NCI-H82 (cell line): ENCODE results near the gene UBE3A.

Source experiments
- DNase-seq: peaks from one replicate; lab custom pipeline; 2025; lab: John Stamatoyannopoulos, UW

UBE3A gene

DNA sequence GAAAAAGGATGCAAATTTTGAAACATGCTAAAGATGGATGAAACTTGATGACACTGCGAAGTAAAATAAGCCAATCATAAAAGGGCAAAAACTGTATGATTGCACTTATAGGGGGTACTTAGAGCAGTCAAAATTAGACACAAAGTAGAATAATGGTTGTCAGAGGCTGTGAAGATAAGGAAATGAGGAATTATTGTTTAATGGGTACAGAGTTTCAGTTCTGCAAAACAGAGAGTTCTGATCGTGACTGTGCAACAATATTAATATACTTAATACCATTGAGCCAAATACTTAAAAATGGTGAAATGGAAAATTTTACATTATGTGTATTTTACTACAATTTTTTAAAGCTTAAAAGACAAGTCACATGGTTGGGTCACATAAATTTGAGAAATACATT, 35.1 kb downstream of the UBE3A start:
- no peak for DNase-seq

DNA sequence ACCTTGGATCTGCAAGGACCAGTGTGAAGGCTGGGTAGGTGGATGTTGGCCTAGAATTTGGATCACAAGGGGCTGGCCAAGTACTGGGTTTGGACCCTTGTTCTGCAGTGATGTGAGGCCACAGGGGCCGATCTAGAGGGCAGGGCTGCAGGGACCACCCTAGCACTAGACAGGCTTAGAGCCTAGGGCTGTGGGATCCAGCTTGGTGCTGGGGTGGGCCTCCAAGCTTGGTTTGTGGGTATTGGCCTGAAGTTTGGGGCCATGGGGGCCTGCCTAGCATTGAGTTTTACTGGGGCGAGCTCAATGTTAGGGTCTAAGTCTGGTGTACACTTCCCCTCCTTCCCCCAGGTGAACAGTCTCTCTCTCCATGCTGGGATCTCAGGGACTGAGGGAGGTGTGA, 36.5 kb downstream of the UBE3A start:
- no peak for DNase-seq

DNA sequence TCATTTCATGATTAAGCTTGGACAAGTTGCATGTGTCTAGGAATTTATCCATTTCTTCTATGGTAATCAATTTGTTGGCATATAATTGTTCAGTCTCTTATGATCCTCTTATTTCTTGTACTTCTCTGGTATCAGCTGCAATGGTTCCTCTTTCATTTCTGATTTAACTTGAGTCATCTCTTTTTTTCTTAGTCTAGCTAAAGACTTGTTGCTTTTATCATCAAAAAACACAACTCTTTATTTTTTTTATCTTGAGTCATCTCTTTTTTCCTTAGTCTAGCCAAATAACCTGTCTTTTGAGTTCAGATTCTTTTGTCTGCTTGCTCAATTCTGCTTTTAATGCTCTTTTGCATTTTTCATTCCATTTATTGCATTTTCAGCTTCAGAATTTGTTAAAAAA, 37.3 kb downstream of the UBE3A start:
- no peak for DNase-seq

DNA sequence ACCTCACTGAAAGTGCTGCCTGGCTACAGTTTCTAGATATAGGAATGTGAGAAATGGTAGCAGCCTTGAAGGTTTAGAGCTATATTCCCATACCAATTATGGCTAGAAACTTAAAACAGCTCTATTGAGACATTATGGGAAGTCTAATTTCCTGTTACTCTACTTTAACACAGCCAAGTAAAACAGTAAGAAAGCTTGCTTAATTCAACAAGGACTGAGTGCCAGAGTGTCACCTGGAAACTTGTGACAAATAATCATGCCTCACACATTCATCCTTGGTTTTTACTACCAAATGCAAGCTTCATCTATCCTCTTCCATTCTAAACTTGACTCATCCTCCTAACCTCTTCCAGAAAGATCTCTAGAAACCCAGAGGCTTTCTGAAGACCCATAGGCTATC, 41.7 kb downstream of the UBE3A start:
- no peak for DNase-seq

DNA sequence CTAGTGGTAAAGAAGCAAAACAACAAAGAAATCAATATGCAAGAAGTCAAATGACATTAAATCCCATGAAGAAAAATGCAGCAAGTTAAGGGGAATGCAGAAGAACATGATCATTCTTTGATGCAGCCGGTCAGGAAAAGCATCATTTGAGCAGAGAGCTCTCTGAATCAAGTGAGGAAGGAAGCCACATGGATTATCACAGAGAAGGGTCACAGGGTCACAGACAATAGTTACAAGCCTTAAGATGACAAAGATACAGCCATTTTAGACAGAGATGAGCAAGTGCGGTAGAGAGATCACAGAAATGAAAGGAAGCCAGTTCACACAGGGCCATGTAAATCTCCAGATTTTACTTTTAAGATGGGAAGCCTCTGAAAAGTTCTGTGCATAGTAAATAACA, 43.9 kb downstream of the UBE3A start:
- DNase-seq, result no peak

DNA sequence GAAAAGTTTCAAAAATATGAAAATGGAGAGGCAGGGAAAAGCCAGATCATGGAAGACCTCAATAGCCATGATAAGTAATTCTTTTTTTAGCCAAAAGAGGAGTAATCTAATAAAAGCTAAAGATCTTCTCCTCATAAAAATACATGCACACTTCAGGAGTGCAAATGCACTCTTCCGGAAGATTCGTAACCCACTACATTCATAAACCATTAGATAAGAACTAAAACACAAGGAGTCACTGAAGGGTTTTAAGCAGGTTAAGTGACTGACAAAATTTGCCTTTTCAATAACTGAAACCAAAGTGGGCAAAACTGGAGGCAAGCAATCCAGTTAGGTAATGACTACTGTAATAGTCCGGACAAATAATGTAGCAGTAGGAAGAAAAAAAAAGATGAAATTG, 46.0 kb downstream of the UBE3A start:
- no peak for DNase-seq

DNA sequence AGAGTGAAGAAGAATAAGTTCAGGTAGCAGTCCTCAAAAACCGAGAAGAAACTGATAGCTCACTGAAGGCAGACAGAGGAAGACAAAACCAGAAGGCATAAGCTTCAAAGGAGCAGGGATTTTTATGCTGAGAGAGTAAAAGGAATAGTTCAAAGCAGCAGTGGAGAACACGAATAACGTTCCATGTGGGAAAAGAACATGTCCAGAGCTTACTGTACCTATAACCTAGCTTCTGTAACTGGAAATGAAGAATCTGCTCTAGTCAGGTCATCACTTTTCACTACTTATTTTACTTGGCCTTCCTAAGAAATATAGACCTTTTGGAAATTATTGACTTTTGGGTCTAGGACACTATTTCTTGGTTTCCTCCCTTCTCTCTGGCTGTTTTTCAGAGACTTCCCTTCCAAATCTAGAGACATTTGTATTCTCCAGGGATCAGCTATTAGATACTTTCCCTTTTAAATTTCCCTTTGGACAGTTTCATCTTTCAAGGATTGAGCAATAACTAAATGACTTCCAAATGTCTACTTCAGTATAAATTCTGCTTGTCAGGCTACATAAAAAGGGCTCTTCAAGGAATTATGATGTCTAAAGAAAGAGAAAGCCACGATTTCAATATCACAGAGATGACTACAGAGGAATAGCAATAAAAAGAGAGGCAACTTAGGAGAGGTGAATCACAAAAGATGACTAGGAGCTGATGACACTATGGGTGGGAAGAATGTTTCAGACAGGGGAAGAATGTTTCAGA, 46.7 kb downstream of the UBE3A start:
- no peak for DNase-seq

DNA sequence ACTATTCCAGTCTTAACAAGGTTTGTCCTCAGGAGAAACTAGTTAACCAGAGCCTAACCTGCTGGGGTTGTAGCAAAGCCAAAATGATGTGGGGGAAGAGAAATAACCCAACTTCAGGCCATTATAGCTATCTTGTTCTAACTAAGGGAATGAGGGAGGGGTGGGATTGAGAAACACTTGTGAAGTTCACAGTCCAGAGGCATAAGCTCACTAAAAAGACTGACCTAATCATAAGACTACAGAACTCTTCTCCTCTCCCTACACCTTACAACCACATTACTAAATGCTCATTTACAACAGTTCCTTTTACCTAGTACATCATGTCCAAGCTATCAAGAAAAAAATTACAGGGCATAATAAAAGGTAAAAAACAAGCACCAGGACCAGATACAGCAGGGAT, 52.8 kb downstream of the UBE3A start:
- no peak for DNase-seq

DNA sequence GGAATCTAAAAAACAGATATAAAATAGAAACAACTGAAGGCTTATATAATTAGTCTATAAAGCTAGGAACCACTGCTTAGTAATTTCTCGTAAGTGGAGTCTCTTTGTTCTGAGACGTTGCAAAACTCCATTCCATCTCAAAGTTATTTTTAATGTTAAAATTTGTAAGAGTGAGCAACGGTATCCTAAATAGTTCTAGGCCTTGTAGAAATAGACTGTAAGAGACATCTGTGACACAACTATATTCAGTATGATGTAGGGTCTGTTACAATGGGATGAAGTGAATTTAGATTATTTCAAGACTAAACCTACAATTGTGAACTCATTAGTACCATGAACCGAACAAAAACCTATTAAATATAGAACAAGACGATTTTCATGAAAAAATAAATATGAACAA, 57.2 kb downstream of the UBE3A start:
- no peak for DNase-seq

DNA sequence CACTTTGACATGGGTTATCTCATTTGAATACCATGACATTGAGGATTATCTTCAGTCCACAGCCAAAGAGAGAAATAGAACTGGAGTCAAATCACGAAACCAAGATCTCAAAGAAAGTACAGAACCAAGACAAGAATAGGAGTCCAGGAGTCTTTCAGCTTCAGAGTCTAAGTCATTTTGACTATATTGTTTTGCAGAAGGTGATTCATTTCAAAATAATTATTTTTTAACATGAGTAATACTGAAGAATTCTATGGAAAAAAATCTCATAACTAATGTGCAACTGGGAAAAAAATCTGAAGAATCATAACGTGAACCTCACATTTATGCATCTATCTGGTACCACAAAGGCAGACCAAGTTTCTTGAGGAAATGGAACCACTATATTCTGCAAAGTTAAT, 60.3 kb downstream of the UBE3A start:
- DNase-seq, result no peak

DNA sequence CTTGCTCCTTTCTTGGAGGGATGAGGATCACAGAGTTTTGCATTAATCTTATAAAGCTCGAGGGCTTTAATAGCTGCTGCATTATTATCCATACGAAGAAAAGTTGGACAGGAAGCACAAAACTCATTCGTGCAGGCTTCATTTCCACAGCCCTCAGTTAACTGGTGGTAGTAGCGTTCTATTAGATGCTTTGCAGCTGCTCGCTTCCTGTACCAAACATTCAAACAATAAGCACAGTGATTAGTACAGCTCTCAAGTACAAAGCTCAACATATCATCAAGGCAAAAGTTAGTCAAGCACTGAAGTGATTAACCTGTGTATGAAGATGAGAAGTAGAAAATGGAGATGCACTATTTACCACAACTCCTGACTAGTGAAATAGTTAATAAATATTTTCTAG, 63.3 kb downstream of the UBE3A start:
- no peak for DNase-seq

DNA sequence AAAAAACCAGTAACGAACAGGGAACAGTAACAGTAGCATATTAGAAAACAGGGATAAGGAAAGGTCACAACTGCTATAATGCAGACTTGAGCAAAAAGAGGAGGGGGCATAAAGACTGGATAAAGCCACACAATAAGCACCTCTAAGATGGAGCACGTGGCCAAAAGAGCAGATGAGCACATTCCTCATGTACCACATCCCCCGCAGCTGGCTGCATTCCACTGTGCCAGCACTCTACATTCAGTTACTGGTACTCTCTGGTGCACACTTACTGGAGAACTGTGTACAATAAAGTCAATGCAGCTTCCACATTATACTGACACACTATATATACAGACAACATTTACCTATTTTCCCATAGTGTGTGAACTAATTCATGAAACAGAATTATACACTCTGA, 64.7 kb downstream of the UBE3A start:
- DNase-seq, result no peak

DNA sequence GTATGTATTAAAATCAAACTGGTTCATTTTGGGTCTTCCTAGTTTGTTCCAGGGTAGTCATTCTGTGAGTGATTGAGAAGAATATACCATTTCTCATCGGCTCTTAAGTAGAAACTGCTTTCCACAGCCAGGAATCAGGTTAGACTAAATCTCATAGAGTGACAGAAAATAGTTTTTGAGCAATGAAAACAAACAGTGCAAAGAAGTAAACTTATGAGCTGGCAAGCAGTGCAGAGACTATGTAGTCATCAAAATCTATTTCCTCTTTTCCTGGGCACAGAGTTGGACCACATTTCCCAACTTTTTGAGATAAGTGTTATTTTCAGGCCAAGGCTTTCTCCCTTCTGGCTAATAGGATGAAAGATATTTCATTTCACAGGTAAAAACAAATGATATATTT, 66.5 kb downstream of the UBE3A start:
- no peak for DNase-seq

DNA sequence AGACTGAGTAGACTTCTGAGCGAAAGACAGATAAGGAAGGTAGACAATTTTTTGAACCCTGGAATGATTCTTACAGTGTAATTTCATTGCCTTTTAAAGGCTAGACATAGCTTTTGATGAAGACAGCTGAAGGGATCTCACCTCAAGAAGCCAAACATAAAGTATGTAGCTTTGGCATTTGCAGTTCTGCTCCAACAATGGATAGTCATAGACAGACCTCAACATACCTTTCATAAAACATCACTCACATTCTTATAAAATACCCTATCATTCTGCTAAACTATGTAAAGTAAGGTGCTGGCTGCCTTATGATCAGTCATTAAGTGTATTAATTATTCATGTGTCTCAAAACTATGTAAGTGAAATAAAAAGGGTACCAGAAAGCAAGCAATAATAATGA, 70.0 kb downstream of the UBE3A start:
- no peak for DNase-seq

DNA sequence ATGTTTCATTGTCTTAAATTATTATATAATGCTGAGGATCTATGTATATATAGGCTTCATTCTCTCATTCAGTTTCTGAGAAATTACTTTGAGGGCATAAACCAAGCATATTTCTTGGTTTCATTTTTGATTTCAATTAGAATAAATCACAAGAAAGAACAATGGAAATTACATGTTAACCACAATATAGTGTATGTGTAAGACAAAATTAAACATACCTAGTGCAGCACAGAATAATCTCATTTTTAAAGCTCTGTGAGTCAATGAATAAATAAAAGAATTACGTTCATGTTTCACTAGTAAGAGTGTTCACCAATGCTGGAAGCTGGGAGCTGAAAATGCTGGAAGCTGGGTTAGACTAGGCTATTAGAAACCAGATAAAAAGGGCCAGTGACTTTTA, 72.8 kb downstream of the UBE3A start:
- DNase-seq, result no peak

DNA sequence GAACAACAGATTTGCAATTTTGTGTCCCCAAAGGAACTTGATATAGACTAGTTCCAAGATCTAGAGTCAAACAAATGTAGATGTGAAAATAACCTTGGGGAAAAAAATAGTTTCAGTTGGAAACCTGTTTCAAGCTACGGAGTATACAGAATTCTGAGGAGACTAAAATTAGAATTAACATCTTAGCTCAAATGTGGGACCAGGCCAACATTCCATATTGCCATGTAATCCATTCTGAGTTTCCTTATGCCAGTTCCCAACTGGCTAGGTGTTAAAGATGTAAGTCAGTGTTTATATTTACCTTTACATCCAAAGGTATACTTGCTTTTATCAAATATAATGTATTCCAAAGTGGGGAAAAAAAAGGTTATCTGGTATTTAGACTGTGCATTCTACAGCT, 76.3 kb downstream of the UBE3A start:
- DNase-seq, result no peak

DNA sequence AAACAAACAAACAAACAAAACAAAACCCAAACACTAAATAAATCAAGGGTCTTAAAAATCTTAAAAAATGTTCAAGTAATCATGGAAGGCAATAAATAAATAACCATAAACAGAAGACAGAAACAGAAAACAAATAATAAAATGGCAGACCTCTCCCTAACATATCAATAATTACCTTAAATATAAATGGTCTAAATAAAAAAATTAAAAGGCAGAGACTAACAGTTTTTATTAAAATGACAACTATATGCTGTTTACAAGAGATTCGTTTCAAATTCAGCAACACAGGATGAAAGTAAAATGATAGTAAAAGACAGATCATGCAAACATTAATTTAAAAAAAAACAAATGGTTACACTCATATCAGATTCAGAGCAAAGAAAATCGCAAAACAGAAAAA, 91.1 kb downstream of the UBE3A start:
- DNase-seq, result no peak

DNA sequence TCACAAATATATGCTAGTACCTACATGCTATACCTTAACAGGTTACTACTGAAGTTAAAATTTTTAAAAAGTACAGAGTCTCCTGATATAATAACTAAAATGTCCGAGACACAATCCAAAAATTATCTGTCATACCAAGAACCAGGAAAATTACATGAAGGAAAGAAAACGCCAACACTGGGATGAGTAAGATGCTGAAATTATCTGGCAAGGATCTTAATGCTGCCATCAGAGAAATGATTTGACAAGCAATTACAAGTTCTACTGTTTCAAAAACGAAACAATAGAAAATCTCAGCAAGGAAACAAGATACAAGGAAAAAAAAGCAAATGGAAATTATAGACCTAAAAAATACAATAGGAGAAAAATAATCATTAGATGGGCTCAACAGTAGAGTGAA, 92.5 kb downstream of the UBE3A start:
- DNase-seq, result no peak

DNA sequence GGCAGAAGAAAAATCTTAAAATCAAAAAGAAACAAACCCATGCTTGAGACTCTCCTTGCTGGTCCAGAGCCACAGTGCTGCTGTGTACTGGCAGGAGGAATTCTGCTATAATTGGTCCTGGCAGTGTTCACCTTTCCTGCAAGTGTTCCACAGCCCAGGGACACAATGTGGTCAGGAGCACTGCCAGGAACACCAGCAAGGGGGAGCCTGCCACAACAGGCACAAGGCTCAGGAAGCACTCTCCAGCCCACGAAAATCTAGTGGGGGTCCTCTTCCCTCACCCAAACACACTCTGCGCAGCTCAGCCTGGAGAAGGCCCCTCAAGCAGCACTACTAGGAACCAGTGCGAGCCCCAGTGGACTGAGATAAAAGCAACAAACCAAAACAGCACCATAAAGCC, 92.9 kb downstream of the UBE3A start:
- DNase-seq, result peak; percentile 10

DNA sequence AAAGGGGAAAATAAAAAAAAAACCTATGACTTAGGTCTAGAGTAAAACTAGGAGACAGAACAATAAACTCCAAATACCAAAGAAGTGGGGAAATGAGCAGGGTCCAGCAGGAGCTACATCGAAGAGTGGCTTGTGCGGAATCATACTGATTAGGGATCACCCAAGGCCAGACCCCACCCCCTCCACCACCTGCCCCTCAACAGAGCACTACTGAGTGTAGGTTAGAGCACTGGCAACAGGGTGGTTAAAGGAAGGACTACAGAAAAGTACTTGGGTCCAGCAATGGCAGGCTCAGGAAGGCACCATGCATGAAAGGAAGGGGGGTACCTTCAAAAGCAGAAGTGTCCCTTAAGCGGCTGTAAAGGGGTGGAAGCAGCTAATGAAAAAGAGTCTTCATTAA, 96.2 kb downstream of the UBE3A start:
- no peak for DNase-seq

DNA sequence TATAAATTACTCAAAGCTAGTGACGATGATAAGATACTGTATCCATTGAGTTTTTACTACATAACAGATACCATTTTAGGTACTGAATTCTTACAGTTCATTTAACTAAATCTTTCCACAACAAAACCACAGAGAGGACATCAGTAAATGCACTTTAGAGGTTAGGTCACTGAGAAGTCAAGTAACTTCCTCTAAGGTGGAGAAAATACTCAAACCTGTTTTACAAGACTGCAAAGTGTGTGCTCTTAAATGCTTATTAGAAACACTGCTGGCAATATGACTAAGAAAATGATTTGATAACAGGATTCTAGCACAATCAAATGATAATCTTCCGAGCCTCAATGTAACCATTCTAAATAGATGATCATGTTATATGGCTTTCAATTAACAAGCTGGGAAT, 99.4 kb downstream of the UBE3A start:
- no peak for DNase-seq

DNA sequence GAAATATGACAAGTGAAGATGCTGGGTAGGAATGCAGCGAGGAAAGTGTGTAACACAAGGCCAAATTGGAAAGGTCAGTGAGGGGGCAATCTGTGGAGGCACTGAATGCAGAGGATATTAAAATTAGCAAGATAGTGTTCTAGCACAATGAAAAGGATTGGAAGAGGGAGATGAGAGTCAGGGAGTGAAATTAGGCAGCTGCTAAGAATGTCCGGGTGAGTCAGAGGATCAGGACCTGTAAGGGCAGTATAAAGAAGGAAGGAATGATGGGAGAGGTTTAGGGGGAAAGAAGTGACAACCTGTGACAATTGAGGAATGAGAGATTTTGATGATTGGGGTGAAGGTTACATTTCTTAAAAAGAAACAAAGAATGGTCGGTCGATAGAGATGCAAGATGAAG, 103.5 kb downstream of the UBE3A start:
- DNase-seq, result no peak

DNA sequence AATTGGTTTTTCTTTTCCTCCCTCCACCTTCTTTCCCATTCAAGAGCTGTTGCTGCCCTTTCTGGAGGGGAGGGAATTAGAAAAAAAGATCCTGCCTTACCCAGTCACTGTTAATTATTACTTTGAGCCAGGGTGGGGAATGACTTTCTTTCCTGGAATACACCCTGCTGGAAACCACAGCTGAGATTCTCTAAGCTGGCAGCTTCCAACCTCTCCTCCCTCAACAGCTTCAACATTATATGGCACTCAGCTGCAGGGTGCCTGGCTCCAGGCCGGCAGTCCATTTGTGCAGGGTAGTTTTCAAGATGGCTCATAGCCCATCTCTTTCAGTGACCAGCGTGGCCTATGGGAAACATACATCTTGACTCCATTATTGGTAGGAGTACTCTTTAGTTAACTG, 105.8 kb downstream of the UBE3A start:
- DNase-seq, result no peak

DNA sequence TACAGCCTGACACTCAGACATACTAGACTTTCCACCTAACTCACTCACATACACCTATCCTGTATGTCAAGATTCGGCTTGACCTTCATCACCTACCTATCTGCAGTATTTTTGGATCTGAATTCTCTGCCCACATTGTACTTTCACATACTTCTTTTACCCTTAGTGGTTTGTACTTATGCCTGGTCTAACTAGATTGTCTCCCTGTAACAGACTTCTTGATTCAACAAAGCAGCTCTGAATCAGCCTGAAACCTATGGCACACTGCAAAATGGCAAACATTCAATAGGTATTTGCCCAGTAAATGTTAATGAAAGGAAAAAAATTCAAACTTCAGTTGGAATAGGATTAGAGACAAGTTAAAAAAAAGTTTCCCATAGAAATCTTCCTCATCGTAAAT, 106.5 kb downstream of the UBE3A start:
- DNase-seq, result no peak

DNA sequence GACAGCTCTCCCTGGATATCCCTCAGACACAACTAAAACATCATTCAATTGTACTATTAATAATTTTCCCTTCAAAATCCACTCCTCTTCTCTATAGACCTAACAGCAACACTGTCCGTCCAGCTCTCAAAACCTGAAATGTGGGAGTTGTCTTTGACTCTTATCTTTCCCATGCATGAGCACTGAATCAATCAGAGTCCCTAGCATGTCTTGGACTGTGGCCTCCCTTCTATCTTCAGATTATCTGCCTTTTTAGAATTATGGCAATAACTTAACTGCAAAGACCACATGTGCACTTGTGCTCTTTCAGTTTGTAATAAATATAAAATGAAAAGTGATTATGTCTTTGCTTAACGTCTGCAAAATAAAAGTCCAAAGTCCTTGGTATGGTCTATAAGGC, 107.0 kb downstream of the UBE3A start:
- no peak for DNase-seq
